DND-41 (cell line): Measurements from ENCODE around the gene RAB41.

Experiments used
- ATAC-seq: fragments of 200-7000 bp; cut with Tn5 transposase; 3 replicates; pipeline ENCODE4 v1.9.1; 2021; ENCODE audit warnings: low read depth; ENCODE audit not compliant: insufficient read depth
- DNase-seq: peaks from one replicate; pipeline ENCODE4 v3.0.0-alpha.2; 2020
- H2AFZ ChIP-seq: 2 replicates; pipeline ENCODE4 v1.6.0; 2012; ENCODE audit warnings: low read depth, low read length
- H3K27ac ChIP-seq: 2 replicates; pipeline ENCODE4 v1.5.1; 2012; ENCODE audit warnings: low read length, inconsistent platforms
- H3K27me3 ChIP-seq: fragments of 200-600 bp; sonication (generic); 2 replicates; pipeline ENCODE4 v1.6.0; 2012; ENCODE audit warnings: low read length, mild to moderate bottlenecking, inconsistent platforms; ENCODE audit not compliant: insufficient read depth, poor library complexity
- H3K36me3 ChIP-seq: 2 replicates; pipeline ENCODE4 v1.5.1; 2012; ENCODE audit warnings: low read length, inconsistent platforms; ENCODE audit not compliant: insufficient read depth
- H3K4me1 ChIP-seq: 2 replicates; pipeline ENCODE4 v1.5.1; 2012; ENCODE audit warnings: mild to moderate bottlenecking, low read length; ENCODE audit not compliant: insufficient read depth
- H3K4me2 ChIP-seq: 2 replicates; pipeline ENCODE4 v1.6.0; 2012; ENCODE audit warnings: mild to moderate bottlenecking, moderate library complexity, low read length, inconsistent platforms; ENCODE audit not compliant: insufficient read depth
- H3K4me3 ChIP-seq, 2 experiments: fragments of 200-600 bp in 1 of 2; shearing (Covaris generic) in 1 of 2; 2 replicates each; pipeline ENCODE4 v1.5.1; 2012 to 2016; ENCODE audit warnings: inconsistent platforms in 2 of 2, low read length in 2 of 2, mild to moderate bottlenecking in 2 of 2, low read depth in 1 of 2, moderate library complexity in 1 of 2
- H3K79me2 ChIP-seq: 2 replicates; pipeline ENCODE4 v1.6.0; 2012; ENCODE audit warnings: low read length, inconsistent platforms; ENCODE audit not compliant: insufficient read depth
- H3K9ac ChIP-seq: 2 replicates; pipeline ENCODE4 v1.6.0; 2012; ENCODE audit warnings: low read depth, mild to moderate bottlenecking, inconsistent platforms, low read length, moderate library complexity
- H3K9me3 ChIP-seq: 2 replicates; pipeline ENCODE4 v1.5.1; 2012; ENCODE audit warnings: low read length, moderate library complexity, mild to moderate bottlenecking, inconsistent platforms; ENCODE audit not compliant: insufficient read depth, severe bottlenecking
- H4K20me1 ChIP-seq: 2 replicates; pipeline ENCODE4 v1.6.0; 2012; ENCODE audit warnings: low read length; ENCODE audit not compliant: insufficient read depth
- CTCF ChIP-seq: IDR thresholded peaks from 2 replicates; pipeline ENCODE4 v1.5.1; 2012; ENCODE audit warnings: borderline replicate concordance, low read length, moderate library complexity, mild to moderate bottlenecking; ENCODE audit not compliant: poor library complexity, severe bottlenecking; ENCODE audit errors: extremely low read depth
- EZH2 ChIP-seq: IDR thresholded peaks from 3 replicates; pipeline ENCODE4 v1.6.1; 2012; ENCODE audit warnings: borderline replicate concordance, low read depth, mild to moderate bottlenecking, moderate library complexity, low read length, inconsistent platforms; ENCODE audit not compliant: severe bottlenecking

RAB41 gene

GRCh38 chrX:70257423-70258288, 24.3 kb upstream of the RAB41 start:
- no peak overlapping the region for H3K4me3 ChIP-seq
- H3K9me3 ChIP-seq = no peaks in the 10 kb centered on the region
- H3K9ac ChIP-seq = no peak overlapping the region
- no peaks in the 10 kb centered on the region for H3K36me3 ChIP-seq
- no peak overlapping the region for H3K4me2 ChIP-seq
- H3K27me3 ChIP-seq = no peaks in the 10 kb centered on the region
- no peaks in the 10 kb centered on the region for H3K79me2 ChIP-seq
- no peaks in the 10 kb centered on the region for H4K20me1 ChIP-seq
- TF ChIP-seq EZH2 (no peak), CTCF (no peak)
- H3K4me1 ChIP-seq = no peaks in the 10 kb centered on the region
- no peak overlapping the region for H3K27ac ChIP-seq
- DNase-seq = no peak
- no peak overlapping the region for H2AFZ ChIP-seq
- ATAC-seq = no peak

GRCh38 chrX:70260104-70260503, 21.9 kb upstream of the RAB41 start, which contains the start of gene P2RY4:
Gene P2RY4, minus strand, starts transcription at chrX:70260204. Its CDS starts 580 bp downstream, at chrX:70259624.
- Histone ChIP-seq H3K9me3 (no peaks in the 10 kb centered on the region), H3K36me3 (no peaks in the 10 kb centered on the region), H3K27me3 (no peaks in the 10 kb centered on the region), H3K27ac (no peak within 1 kb of the TSS), H3K4me2 (no peak within 1 kb of the TSS), H3K9ac (no peak within 1 kb of the TSS), H3K4me1 (no peaks in the 10 kb centered on the region), H2AFZ (no peak within 1 kb of the TSS), H3K4me3 (no peak within 1 kb of the TSS), H3K79me2 (no peaks in the 10 kb centered on the region), H4K20me1 (no peaks in the 10 kb centered on the region)
- TF ChIP-seq CTCF = no peak
- no peak for TF ChIP-seq EZH2
- no peak for DNase-seq
- no peak for ATAC-seq

- Histone ChIP-seq H4K20me1 (no peaks in the 10 kb centered on the region), H3K27ac (no peak overlapping the region), H2AFZ (no peak overlapping the region), H3K4me3 (no peak overlapping the region), H3K9me3 (no peaks in the 10 kb centered on the region), H3K36me3 (no peaks in the 10 kb centered on the region), H3K79me2 (no peaks in the 10 kb centered on the region), H3K27me3 (no peaks in the 10 kb centered on the region), H3K4me2 (no peak overlapping the region), H3K4me1 (no peaks in the 10 kb centered on the region), H3K9ac (no peak overlapping the region)
- peak; percentile 38 for TF ChIP-seq CTCF
- no peak for TF ChIP-seq EZH2
- peak; percentile 14 for DNase-seq
- ATAC-seq = peak; percentile 50; the same call in 1 of the 3 replicates
These were observed 18.9 kb upstream of the RAB41 start for GRCh38 chrX:70262952-70263567.
